Measurements from ENCODE around the gene G6PC2.

GRCh38 chr2:168954256-168954655, 53.2 kb downstream of the G6PC2 start:
- TF ChIP-seq, protein P1, sequence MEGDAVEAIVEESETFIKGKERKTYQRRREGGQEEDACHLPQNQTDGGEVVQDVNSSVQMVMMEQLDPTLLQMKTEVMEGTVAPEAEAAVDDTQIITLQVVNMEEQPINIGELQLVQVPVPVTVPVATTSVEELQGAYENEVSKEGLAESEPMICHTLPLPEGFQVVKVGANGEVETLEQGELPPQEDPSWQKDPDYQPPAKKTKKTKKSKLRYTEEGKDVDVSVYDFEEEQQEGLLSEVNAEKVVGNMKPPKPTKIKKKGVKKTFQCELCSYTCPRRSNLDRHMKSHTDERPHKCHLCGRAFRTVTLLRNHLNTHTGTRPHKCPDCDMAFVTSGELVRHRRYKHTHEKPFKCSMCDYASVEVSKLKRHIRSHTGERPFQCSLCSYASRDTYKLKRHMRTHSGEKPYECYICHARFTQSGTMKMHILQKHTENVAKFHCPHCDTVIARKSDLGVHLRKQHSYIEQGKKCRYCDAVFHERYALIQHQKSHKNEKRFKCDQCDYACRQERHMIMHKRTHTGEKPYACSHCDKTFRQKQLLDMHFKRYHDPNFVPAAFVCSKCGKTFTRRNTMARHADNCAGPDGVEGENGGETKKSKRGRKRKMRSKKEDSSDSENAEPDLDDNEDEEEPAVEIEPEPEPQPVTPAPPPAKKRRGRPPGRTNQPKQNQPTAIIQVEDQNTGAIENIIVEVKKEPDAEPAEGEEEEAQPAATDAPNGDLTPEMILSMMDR (IDR thresholded peaks at IDR 0.05; ENCODE audit: low read length): no peak
- TF ChIP-seq EZH2 (IDR thresholded peaks at IDR 0.05; ENCODE audit: borderline replicate concordance, low read length): no peak

Data from OCI-LY1 (cell line).